LHCN-M2 (cell line): ENCODE data around the gene UTP25. TPM values are rescaled to one million over a fixed set of nuclear protein-coding genes. Genes with fewer than 3 reads are reported as not detected.

Experiments
- DNase-seq: peaks from one replicate; pipeline ENCODE4 v3.0.0-alpha.2; 2012; ENCODE audit warnings: low read depth
- total RNA-seq: library from RNA; depleted of rRNA; stranded (reverse); fragments of >200 nt; gene quantifications from 2 replicates; pipeline ENCODE4 v1.2.3, GENCODE V29; 2014

The UTP25 gene
- total RNA-seq, 1 experiment from 2014 or later: 9.5 TPM

GRCh38 chr1:209805341-209805781 is 22.4 kb upstream of the UTP25 start:
- no peak for DNase-seq

DNA sequence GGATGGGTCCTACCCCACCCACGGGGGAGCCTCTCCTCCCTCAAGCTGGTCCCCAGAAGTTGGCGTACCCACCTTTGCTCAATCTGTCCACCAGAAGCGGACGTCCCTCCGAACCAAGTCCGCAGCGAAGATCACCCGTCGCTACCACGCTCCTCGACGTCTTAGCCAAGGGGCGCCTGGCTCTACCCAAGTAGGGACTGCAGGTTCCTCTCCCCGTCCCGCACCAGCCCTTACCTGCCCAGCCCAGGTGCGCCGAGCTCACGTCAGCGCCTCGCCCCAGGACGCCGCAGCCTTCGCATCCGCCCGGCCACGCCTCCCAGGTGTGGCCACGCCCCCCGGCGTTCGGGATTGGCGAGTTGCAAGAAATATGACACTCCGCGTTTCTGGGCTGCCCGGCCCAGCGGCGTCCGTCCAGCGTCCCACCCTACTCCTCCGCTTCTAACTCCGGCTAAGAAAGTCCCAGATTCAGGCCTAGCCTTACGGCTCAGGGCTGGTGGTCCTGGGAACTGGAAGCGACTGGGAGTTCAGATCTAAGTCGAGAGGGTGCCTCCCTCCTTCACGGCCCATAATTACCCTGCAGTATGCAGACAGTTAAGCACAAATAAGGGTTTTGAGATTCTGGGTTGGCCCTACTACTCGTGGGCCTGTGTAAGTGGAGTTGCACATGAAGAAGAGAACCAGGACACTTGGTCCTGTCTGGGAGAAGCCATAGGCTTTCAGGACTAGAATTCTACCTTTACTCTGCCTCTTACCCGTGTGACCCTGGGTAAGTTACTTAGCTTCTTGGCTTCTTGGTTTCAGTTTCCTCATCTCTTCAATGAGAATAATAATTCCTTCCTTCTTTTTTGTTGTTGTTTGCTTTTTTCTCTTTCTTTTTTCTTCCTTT is 21.7 kb upstream of the UTP25 start, which contains the start of gene IRF6:
IRF6 (minus strand) TSS at position 268 of the 886 bp plus-strand sequence. CDS start 4,729 bp downstream, outside the sequence.
- no peak for DNase-seq

- DNase-seq: no peak
Observed at GRCh38 chr1:209807509-209807908, 20.3 kb upstream of the UTP25 start.

DNA sequence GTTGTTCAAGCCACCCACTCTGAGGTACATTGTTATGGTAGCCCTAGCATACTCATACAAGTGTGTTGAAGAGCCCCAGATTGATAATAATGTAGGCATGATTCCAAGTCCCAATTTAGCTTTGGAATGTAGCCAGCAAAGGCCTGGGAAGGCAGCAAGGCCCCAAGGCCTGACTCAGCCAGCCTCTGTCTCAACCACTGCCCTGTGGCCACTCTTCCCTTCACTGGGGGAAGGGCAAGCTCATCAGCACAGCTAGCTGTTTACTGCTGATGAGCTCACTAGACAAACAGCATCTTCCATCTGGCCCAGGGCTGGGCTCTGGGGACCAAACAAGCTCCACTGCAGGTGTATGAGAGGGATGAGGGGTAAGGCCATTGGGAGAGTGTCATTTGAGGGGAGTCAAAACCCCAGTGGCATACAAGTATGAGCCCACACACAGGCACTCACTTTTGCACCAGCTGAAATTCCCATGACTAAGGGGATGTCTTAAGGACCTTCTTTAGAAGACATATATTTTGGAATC is 19.7 kb upstream of the UTP25 start:
- peak; percentile 94 for DNase-seq

GRCh38 chr1:209809611-209810010 is 18.2 kb upstream of the UTP25 start:
- no peak for DNase-seq

DNA sequence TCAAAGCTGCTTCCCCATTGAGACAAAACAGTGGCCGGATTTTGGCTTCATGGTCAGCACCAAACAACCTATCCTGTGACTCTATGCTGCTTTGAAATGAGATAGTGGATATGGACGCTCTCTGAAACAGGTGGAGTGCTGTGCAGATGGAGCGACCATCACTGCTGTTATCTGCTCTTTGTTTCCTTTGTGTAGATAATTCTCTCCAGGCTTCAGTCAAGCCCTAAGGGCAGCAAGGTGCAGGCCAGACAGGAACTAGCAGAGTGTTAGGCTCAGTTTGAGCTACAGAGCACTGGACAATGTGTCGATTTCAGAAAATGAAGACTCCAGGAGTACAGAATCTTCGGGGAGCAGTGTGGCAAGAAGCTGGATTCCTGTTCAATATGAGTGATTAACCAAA is 17.0 kb upstream of the UTP25 start:
- DNase-seq: no peak

DNA sequence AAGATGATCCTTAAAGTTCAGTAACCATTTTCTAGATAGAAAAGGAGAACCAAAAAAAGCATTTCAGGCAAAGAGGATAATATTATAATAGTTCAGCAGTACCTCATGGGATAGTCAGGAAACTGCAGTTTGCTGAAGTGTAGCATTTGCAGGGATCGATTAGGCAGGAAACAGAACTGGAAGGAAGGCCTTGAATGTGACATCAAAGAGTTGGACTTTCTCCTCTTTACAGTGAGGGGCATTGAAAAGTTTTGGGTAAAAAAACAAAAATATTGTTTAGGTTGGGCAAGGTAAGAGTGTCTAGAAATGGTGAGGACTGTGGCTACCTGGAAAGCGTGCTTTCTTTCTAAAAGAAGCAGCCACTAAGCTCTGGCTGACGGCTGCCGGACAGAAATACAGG is 13.9 kb upstream of the UTP25 start:
- no peak for DNase-seq

GRCh38 chr1:209815490-209815889 is 12.3 kb upstream of the UTP25 start:
- DNase-seq: no peak

DNA sequence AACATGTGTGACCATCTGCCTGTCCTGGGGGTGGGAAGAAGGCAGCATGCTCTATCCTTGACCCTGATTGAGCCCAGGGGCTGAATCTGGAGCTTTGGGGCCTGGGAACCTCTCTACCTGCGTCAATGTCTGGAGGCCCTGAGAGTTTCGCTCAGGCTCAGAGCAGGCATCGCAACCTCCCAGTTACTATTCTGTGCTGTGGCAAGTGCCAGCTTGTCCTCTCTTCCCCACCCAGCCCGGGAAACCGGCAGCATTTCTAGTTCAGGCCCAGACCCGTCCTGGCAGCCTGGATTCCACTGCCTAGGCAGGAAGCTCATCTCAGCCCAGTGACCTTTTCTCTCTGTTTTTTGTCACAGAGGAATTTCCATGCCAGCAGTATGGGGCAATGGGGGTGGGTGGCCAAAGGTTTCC is 11.8 kb upstream of the UTP25 start:
- no peak for DNase-seq

DNA sequence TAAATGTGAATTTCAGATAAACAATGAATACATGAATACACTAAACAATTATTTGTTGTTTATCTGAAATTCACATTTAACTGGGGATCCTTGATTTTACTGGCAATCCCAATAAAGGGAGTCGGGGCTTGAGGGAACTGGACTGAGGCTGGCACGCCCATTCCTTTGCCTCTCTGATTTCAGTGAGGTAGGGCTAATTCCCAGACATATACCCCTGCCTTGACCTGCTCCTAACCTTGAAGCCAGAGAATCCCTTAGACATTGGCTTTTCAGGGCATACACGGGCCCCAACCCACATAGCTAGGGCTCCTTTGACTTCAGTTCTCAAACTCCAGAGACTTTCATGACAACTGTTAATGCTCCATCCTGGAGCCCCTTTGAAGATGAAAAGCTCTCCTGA is 10.8 kb upstream of the UTP25 start:
- no peak for DNase-seq

GRCh38 chr1:209817691-209818090 is 10.1 kb upstream of the UTP25 start:
- no peak for DNase-seq

- DNase-seq: no peak
Observed at GRCh38 chr1:209819058-209819457, 8.7 kb upstream of the UTP25 start.

- no peak for DNase-seq
Observed at GRCh38 chr1:209820986-209821385, 6.8 kb upstream of the UTP25 start.

DNA sequence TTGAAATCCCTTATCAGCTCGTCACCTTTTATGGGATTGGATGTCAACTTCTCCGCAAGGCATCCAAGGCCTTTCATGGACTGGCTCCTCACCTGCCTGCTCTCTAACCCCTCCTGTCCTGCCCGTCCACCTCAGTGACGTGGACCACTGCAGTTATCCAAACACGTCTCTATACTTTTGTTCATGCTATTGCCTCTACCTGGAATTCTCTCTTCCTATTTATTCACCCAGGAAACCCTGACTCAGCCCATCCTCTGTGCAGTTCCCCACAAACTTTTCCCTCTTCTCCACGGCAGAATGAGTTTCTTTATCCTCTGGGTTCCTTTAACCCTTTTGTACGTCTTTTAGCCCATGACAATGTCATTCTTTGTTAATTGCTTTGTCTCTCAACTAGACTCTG is 5.1 kb upstream of the UTP25 start:
- DNase-seq: no peak

- DNase-seq: peak; percentile 74
Observed at GRCh38 chr1:209823143-209824041, 4.4 kb upstream of the UTP25 start.

- DNase-seq: no peak
Observed at GRCh38 chr1:209825591-209826434, 2.0 kb upstream of the UTP25 start.

DNA sequence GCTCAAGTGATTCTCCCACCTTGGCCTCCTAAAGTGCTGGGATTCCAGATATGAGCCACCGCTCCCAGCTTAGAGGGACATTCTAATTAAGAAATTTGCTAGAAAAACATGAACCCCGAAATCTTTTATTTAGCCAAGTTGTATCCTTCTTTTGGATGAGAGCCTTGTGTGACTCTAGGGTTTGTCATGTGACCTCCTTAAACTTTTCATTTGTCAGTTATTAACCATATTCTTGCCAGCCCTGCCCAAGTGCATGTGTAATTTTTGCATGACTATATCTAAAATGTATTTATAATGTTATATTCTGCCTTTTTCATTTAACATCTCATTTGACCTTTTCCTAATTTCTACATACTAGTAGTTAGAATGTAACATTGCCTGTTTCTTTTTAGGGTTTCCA is 1.9 kb downstream of the UTP25 start:
- DNase-seq: no peak

DNA sequence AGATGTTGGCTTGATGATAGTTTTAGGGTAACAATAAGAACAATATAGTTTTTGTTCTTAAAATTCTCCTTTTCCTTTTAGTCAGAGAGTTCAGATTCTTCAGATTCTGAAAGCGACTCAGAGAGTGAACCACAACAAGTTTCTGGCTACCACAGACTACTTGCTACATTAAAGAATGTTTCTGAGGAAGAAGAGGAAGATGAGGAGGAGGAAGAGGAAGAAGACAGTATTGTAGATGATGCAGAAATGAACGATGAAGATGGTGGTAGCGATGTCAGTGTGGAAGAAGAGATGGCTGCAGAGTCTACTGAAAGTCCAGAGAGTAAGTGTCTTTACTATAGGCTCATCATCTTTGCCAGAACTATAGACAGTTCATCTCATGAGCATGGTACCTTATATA is 3.0 kb downstream of the UTP25 start:
- DNase-seq: no peak

DNA sequence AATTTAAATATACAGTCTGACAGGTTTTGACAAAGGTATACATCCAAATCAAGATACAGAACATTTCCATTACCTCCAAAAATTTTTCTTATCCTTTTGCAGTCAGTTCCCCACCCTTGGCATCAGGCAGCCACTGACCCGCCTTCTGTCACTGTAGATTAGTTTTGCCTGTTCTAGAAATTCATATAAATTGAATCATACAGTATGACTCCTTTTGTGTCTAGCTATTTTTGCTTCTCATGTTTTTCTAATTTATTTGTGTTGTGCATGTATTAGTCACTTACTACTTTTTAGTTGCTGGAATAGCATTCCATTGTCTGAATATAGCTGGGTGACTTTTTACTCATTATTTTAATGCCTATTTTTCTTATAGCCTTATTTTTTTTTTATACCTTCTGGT is 3.8 kb downstream of the UTP25 start:
- peak; percentile 71 for DNase-seq

DNA sequence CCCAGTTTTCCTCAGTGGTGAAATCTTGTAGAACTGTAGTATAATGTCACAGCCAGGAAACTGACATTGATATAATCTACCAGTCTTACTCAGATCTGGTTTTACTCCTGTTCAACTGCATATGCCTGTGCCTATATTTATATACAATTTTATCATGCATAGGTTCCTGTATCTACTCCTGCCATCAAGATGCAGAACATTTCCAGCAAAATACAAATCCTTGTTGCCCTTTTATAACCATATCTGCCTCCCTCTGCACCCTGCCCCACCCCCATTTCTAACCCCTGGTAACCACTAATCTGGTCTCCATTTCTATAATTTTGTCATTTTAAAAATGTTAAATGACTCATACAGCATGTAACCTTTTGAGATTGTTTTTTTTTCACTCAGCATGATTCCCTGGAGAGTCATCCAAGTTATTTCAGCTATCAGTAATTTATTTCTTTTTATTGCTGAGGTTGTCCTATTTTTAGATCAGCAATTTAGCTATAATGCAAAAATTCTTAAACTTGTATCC is 8.1 kb downstream of the UTP25 start:
- DNase-seq: peak; percentile 86

- DNase-seq: no peak
Observed at GRCh38 chr1:209837671-209838070, 9.9 kb downstream of the UTP25 start.
